Esophagus muscularis mucosa (tissue), 3 donors: Measurements from ENCODE around the gene NUCKS1.

Experiments used
- CTCF ChIP-seq, 3 experiments: fragments of 200-600 bp in 2 of 3; fragments of 450-650 bp in 1 of 3; sonication (generic) in 2 of 3; IDR thresholded peaks; one replicate each; pipeline ENCODE4 v1.5.1; 2017 to 2019; ENCODE audit warnings: antibody characterized with exemption in 3 of 3, mild to moderate bottlenecking in 2 of 3, moderate library complexity in 1 of 3
- POLR2A ChIP-seq: fragments of 450-650 bp; IDR thresholded peaks from one replicate; pipeline ENCODE4 v1.6.1; 2017; ENCODE audit warnings: antibody characterized with exemption, moderate library complexity, mild to moderate bottlenecking, low read depth

GRCh38 chr1:205709640-205710039, 40.3 kb downstream of the NUCKS1 start:
- no peak for TF ChIP-seq CTCF (IDR thresholded peaks at IDR 0.05)
- TF ChIP-seq POLR2A = no peak
